GM19467 (cell line): ENCODE measurements around the gene LHX5.

ENCODE experiments used
- ATAC-seq: cut with Tn5 transposase; IDR thresholded peaks from one replicate; pipeline ENCODE4 v1.9.1; 2021; ENCODE audit warnings: mild to moderate bottlenecking, moderate library complexity; ENCODE audit not compliant: unreplicated experiment

Gene LHX5

GRCh38 chr12:113418213-113418879 lies 53.3 kb downstream of the LHX5 start:
- no peak for ATAC-seq

DNA sequence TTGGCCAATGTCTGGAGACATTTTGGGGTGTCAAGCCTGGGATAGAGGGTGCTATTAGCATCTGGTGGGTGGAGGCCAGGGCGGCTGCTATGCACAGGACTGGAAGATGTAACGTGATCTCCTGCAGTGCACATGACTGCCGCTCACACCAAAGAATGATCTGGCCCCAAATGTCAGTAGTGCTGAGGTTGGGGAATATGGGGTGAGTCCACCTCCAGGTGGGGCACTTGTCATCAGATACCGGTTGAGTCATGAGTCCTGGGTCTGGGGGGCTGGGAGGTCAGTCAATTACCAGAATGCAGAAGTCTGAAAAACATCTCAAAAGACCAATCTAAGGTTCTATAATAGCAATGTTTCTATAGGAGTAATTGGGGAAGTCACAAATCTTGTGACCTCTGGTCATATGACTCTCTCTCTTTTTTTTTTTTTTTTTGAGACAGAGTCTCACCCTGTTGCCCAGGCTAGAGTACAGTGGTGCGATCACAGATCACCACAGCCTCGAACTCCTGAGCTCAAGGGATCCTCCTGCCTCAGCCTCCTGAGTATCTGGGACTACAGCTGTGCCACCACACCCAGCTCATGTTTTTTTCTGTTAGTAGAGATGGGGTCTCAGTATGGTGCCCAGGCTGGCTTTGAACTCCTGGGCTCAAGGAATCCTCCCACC lies 55.4 kb downstream of the LHX5 start:
- ATAC-seq: no peak

DNA sequence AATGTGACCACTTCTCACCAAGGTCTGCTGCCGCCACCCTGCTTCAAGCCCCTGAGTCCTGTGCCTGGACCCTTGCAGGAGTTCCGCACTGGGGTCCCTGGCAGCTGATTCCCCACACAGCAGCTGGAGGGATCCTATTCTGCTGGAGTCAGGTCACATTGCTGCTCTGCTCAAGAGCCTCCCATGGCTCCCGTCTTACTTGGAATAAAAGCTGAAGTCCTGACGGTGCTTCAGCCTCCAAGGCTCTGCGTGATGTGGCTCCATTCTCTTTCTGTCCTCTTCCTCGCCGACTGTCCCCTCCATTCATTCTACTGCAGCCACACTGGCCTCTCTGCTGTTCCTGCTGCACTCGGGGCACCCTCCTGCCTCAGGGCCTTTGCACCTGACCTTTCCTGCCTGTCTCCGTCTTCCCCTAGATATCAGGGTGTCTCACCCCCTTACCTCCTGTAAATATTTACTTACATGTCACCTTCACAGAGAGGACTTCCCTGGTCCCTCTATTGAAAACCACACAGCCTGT lies 57.1 kb downstream of the LHX5 start:
- ATAC-seq: no peak

- no peak for ATAC-seq
These were observed 58.2 kb downstream of the LHX5 start for GRCh38 chr12:113413488-113413939.
